Stimulated activated CD4-positive, alpha-beta T cell treated with anti-CD3 and anti-CD28 coated beads, TNF-alpha, amount 100 ng/mL, for 1 hour (primary cell): ENCODE results near the gene PDIA5.

Experiments
- DNase-seq, 3 donors: peaks; one replicate each; pipeline ENCODE4 v3.0.0-alpha.2; 2020; ENCODE audit warnings: low read depth in 3 of 3, low spot score in 1 of 3

PDIA5 gene

GRCh38 chr3:123113889-123114450 lies 47.1 kb downstream of the PDIA5 start:
- no peak for DNase-seq

- no peak for DNase-seq
These were observed 49.3 kb downstream of the PDIA5 start for GRCh38 chr3:123116116-123116515.

GRCh38 chr3:123119388-123119787 lies 52.6 kb downstream of the PDIA5 start:
- DNase-seq = no peak

GRCh38 chr3:123119802-123120201 lies 53.0 kb downstream of the PDIA5 start:
- no peak for DNase-seq

DNA sequence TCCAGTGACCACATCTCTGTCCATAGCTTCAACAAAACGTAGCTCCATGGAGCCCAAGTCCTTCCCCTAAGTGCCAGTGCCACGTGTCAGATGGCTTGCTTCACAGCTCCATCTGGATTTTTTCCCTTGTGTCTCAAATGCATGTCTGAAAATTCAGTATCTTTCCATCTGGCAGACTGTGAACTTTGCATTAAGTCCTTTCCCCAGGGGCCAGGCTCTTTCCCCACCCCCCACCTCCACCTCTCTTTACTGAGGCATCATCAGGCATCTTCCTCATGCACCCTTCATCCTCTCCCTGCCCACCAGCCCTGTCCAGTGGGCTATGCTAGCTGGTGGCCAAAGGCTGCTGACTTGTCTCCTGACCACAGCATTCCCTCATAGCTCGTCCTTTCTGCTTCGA lies 53.7 kb downstream of the PDIA5 start:
- no peak for DNase-seq

DNA sequence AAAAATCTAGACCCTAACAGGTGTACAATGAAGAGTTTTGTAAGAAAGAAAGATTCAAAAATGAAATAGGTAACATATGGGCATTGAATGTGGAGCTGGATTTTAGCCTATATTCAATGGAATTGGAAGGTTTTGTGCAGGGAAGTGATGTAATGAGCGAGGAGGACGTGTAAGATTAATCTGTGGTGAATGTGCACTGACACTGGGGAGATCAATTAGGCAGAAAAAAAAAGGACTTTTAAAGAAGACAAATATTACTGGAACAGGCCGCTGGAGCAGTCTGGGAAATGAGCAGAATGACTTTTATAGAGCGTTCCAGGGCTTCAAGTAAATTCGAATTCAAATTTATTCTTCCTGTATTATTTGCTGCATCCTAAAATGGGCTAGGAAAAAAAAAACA lies 55.2 kb downstream of the PDIA5 start:
- DNase-seq = no peak

DNA sequence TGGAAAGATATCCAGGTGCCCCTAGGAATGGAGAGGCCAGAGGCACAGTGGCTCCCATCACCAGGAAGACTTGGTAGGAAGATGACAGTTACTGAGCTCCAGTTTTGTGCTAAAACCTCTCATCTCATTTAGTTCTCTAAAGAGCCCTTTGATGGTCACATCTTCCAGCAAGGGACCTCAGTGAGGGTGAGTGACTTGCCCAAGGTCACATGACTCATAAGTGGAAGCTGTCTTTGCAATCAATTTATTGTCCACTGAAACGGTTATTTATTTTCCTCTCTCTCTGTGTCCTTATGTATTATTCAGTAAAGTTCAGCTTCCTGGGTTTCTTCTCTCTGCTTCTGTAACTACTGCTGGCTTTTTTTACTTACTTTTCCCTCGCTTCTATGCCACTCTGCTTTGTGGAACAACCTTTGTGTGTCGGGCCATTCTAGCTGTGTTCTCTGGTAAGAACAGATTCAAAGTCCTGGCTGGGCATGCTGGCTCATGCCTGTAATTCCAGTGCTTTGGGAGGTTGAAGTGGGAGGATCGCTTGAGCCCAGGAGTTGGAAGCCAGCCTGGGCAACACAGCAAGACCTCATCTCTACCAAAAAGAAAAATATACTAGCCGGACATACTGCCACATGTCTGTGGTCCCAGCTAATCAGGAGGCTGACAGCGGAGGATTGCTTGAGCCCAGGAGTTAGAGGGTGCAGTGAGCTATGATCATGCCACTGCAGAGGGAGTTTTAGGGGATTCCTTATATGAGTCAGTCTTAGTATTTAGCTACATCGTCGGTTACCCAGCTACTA lies 55.9 kb downstream of the PDIA5 start:
- DNase-seq = no peak

DNA sequence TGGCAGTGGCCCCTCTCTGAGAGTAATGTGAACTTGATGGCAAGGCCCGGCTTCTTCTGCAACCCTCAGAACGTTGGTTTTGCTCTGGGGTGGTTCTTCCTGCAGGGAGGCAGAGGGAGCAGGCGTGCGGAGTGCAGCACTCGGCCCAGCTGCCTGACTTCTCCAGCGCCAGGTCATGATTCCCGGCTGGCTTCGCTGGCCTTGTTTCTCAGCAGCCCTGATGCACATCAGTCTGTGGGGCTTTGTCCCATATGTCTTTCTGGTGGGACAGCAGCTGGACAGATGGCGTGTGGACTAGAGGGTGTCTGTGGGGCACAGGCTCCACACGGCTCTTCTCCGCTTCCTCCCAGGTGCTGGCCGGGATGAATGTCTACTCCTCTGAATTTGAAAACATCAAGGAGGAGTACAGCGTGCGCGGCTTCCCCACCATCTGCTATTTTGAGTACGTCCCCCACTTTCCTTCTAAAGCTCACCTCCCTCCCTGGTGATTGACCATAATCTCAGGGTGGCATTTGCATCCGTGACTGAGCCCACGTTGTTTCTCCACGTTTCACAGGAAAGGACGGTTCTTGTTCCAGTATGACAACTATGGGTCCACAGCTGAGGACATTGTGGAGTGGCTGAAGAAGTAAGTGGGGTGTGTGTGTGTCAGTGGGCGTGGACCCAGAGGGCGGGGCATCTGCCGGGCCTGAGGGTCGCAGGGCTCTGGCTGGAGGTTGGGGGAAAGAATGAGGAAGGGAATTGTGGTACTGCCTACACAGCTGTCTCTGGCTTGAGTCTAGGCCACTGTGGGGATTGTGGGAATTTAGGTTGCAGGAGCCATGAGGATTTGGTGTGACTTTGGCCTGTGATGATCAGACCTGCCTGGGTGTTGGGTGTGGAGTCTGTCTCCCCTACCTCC lies 57.1 kb downstream of the PDIA5 start:
- no peak for DNase-seq

DNA sequence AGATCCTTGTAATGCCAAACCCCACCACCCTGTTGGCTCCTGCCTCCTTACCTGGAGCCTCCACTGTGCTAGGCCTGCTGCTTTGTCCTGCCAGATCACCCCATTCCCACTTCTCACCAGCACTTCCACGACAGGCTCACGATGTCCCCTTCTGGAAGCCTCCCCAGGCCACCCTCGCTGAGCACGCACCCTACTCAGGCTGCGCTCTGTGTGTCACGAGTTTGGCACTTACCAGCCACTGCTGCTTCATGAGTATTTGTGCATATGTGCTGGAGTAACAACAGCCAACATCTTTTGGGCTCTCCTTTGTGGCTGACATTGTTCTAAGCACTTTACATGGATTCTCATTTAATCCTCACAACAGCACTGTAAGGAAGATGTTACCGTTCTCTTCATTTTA lies 58.1 kb downstream of the PDIA5 start:
- DNase-seq = no peak

DNA sequence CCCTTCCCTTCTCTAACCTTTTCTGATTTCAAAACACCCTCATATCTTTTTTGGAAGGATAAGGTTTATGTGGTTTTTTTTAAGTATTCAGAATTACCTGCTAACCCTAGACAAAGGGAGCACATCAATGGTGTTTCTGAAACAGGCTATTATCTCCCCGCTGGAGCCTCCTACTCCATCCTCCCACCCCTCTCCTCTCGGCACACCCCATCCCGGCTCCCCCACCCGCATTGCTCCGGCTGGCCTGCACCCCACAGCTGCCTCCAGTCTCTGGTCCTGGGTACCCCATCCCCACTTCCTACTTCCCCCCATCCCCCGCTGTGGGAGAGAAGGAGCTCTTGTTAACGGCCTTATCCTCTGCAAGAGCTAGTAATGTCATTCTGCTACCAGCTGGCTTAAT lies 59.2 kb downstream of the PDIA5 start:
- DNase-seq = no peak

GRCh38 chr3:123126653-123127052 lies 59.8 kb downstream of the PDIA5 start:
- no peak for DNase-seq

DNA sequence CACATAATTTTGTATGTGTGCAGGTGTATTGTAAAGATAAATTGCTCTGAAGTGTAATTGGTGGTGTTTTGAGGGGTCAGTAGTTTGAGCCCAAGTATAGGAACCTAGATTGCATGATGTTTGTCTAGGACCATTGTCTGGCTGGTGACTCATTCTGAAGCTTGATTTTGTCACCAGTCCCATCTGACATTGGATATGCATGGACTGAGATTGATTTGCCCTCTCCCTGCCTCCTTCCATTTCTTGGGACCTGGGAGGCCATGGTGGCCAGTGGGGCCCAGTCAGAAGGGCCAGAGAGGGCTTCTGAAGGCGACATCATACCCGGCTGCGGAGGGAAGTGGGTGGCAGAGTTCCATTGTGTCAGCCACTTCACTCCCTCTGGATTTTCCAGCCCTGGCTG lies 62.3 kb downstream of the PDIA5 start:
- no peak for DNase-seq

GRCh38 chr3:123129532-123129931 lies 62.7 kb downstream of the PDIA5 start:
- DNase-seq = no peak

DNA sequence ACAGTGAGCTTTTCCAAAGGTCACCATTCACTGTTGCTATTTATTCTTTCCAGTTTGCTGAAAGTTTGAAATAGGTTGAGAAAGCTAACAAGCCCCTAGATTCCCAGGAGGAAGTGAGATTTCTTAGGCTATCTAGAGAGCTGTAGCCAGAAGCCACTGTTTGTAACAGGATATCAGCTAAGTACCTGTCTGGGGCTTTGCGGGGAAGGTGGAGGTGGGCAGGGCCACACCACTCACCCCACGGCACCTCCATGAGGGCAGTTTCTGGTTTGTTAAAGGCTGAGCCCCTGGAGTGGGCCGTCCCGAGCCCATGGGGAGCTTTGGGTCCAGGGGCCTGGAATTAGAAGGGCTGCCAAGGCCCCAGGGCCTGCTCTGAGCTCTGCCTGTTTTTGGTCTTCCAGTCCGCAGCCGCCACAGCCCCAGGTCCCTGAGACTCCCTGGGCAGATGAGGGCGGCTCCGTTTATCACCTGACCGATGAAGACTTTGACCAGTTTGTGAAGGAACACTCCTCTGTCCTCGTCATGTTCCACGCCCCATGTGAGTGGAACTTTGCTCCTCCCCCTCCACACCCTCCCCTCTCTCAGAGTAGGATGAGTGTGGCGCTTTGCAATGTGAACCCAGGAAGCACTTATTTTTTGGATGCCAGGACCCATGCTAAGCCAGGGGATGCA lies 63.4 kb downstream of the PDIA5 start:
- DNase-seq = no peak

- DNase-seq = no peak
These were observed 67.8 kb downstream of the PDIA5 start for GRCh38 chr3:123134671-123135070.

DNA sequence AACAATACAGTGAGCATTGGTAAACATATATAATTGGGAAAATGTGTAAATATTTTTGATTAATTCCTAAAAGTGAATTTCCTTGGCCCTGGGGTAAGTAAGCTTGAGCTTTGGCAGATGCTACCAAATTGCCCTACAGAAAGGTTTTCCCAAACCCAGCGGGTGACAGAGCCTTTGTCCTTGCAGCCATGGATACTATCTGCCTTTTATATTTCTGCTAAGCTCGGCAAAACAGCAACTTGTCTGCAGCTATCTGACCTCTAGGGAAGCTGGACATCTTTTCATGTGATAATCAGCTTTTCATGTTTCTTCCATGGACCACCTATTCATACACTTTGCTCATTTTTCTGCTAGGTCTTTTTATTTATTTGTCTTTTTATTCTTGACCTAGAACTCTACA lies 70.2 kb downstream of the PDIA5 start:
- no peak for DNase-seq

DNA sequence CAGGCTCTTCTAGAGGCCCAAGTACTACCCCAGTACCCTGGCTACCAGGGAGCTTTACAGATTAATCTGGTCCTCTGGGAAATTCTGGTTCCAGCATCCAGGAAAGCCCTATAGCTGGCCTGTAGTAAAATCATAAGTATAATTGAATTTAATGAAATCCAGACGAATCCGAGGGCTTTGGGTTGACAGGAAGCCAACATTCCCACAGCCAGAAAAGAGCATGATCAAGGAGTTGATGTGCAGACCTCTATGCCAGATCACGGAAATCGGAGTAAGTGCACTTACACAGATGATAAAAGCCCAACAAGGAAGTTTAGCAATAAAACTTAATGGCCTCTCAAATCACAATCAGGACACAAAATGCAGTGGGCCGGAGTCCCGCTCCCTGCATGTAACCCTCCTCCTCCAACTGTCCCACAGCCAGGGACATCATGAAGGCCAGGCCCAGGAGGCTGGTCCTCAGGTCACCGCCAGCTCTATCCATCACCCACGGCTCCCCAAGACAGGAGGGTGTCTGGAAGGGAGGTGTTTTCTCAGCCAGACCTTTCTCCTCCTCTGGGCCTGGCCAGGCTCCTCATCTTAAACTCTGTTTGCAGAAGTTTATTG lies 72.1 kb downstream of the PDIA5 start:
- no peak for DNase-seq

GRCh38 chr3:123139522-123139921 lies 72.7 kb downstream of the PDIA5 start:
- DNase-seq = no peak

DNA sequence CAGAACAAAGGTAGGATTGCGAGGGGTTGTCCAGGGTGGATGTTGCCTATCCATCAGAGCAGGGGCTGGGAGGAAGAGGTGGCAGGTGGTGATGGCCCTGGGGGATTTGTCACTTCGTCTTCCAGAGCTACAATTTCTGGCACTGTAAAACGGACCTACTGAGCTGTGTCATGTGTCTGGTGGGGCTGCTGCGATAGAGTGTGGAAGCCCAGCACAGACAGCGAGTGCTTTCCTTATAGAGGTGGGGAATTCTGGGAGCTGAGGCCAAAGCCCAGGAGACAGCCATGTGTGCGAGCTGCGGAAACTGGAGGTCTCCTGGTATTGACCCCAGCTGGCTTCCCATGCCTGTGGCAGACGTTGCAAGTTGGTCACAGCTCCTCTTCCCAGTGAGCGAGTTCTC lies 73.7 kb downstream of the PDIA5 start:
- DNase-seq = no peak

GRCh38 chr3:123141276-123141675 lies 74.5 kb downstream of the PDIA5 start:
- DNase-seq = no peak
